ENCODE measurements around the gene HLA-DPA1. TPM values are rescaled to one million over a fixed set of nuclear protein-coding genes. Genes with fewer than 3 reads are reported as not detected.
"Not testable (repeated sequence)": the region's sequence is repeated elsewhere in the genome, so short reads cannot be mapped to it uniquely, and the experiment has no call there.

HLA-DPA1 gene
- total RNA-seq = 119 and 125 TPM in 2 replicates

DNA sequence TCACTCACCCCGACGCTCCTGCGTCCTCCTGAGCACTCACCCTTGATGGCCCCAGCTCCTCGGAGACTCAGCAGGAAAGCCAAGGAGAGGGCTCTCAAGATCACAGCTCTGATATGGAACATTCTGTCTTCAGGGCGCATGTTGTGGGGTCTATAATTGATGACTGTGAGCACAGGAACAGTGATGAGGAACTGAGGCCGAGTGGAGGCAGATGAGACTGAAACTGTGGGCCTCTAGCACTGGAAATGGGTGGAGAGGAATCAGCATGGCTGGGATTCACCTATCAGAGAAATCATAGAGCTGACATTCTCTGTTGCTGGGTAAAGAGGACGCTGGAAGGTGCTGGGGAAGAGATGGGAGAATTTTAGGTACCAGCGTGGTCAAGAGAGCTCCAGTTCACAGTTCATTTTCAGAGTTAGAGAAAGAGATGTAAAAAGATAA is at the start of gene HLA-DPA1:
HLA-DPA1 (minus strand) TSS at position 219 of the 441 bp plus-strand sequence.
- intact Hi-C loops (cut with micrococcal nuclease) = loop anchor here (10.0 kb wide), 1 partner anchor 179 kb away; no protein-coding TSS in a partner anchor

DNA sequence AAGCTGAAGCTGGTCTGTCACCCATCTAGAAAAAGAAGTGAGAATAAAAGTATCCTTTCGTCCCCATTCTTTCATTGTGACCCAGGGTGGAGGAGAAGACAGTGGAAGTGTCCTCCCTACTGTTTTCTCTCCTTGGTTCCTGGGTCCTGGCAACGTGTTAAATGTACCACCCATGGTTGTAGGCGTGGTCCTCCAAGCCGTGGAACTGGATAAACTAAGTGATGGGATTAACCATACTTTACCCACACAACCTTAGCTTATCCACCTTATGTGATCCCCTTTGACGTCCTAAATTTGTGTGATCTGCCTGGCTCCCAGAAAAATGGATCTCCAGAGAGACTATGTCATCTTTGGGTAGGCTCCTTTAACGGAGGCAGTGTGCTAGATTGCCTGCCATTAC is 49.7 kb upstream of the HLA-DPA1 start:
- intact Hi-C loops (cut with micrococcal nuclease) = loop anchor here (5.0 kb wide), 1 partner anchor 74 kb away; no protein-coding TSS in a partner anchor

GRCh38 chr6:33120001-33120400 is 46.6 kb upstream of the HLA-DPA1 start:
- intact Hi-C loops (cut with micrococcal nuclease) = loop anchor here (5.0 kb wide), 1 partner anchor 77 kb away; no protein-coding TSS in a partner anchor

DNA sequence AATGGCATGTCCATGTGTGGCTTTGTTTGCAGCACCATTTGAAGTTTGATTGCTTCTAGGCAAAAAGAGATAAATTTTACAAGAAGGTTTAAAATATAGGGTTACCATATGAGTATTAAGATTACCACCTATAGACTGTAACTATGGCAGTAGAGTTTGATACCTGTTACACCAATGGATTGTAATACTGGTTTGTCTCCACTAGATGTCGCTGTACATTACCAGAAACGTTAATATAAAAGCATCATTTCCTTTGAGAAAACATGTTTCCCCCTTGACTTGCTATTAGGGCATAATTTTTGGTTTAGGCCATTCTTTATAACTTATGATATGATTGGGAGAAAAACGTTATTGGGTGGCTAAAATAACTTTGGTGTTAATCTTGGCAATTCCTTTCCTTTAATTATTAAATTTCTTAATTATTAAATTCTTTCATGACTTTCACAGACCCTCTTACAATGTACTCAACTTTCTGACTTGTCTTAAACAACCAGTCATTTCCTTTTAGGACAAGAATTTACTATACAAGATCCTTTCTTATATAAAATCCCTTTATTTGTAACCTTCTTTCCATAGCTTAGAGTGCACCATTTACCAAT is 45.2 kb upstream of the HLA-DPA1 start:
- intact Hi-C loops (cut with micrococcal nuclease) = loop anchor here (1.0 kb wide), 1 partner anchor 130 kb away; no protein-coding TSS in a partner anchor

- intact Hi-C loops (cut with micrococcal nuclease) = loop anchor here (1.0 kb wide), 1 partner anchor 130 kb away; no protein-coding TSS in a partner anchor
Observed at GRCh38 chr6:33117811-33118277, 44.4 kb upstream of the HLA-DPA1 start.

- intact Hi-C loops (cut with micrococcal nuclease) = no loop called here
Observed at GRCh38 chr6:33116841-33117711, 43.6 kb upstream of the HLA-DPA1 start.

DNA sequence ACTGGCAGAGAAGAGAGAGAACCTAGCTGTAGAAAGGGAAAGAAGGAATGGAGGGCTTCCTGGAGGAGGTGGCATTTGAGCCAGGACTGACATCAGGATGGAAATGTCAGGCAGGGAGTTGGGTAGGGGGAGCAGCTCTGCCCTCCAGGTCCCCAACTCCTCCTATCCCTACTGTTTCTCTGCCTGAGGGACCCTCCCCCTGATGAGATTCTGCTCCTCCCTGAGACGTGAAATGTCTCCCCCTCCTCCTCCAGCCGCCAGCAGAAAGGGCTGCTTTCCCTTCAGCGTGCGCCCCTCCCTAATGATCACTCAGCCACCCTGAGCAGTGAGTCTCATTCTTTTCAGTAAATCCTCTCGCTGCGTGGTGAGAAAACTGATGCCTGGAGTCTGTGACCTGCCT is 43.0 kb upstream of the HLA-DPA1 start:
- intact Hi-C loops (cut with micrococcal nuclease) = no loop called here

DNA sequence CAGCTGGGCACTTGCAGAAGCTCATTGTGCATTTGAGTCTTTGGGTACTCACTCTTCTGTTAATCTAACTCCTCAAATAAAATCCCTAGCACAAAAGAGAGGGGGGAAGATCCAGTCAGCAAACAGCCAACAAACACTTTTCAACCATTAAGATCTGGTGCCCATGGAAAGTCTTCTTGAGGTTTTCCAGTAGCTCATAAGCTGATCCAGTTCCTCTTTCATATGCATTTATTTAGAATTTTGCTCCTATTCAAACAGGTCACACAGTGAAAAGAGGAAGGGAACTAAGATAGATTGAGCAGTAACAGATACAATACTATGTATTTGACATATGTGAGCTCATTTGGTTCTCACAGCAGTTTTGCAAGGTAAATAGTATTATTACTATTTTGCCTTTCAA is 41.0 kb upstream of the HLA-DPA1 start:
- intact Hi-C loops (cut with micrococcal nuclease) = no loop called here

- intact Hi-C loops (cut with micrococcal nuclease) = no loop called here
Observed at GRCh38 chr6:33113755-33114154, 40.3 kb upstream of the HLA-DPA1 start.

GRCh38 chr6:33112148-33112547 is 38.7 kb upstream of the HLA-DPA1 start:
- intact Hi-C loops (cut with micrococcal nuclease) = no loop called here

DNA sequence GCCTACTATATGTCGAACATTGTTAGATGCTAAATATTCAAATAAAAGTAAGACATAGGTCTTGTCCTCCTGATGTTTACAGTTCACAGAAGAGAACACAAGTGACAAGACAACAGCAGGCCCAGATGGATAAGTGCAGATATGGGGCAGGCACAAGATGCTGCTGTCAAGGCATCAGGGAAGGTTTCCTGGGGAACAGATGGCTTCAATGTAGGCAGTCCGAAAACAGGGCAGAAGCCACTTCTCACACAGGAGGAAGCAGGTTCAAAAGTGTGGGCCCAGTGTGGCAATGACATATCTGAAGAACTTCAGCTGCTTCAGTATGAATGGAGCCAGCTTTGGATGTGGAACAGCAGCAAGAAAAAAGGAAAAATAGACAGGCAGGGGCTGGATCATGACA is 34.9 kb upstream of the HLA-DPA1 start:
- intact Hi-C loops (cut with micrococcal nuclease) = no loop called here

DNA sequence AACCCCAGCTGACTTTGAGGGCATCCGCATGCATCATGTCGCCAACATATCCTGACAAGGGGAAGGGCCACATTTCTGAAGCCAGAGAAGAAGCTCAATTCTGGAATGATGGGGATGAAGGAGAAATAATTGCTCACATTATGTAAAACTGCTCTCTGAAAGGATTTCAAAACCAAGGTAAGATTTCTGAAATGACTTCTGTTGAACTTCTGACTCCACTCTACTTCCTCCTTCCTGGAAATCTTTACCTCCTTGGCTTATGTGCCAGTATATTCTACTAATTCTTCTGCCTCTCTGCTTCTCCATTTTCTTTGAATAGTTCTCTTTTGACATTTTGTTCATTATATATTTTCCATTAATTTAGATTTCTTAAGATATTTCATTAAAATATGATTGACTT is 34.2 kb upstream of the HLA-DPA1 start:
- intact Hi-C loops (cut with micrococcal nuclease) = no loop called here

DNA sequence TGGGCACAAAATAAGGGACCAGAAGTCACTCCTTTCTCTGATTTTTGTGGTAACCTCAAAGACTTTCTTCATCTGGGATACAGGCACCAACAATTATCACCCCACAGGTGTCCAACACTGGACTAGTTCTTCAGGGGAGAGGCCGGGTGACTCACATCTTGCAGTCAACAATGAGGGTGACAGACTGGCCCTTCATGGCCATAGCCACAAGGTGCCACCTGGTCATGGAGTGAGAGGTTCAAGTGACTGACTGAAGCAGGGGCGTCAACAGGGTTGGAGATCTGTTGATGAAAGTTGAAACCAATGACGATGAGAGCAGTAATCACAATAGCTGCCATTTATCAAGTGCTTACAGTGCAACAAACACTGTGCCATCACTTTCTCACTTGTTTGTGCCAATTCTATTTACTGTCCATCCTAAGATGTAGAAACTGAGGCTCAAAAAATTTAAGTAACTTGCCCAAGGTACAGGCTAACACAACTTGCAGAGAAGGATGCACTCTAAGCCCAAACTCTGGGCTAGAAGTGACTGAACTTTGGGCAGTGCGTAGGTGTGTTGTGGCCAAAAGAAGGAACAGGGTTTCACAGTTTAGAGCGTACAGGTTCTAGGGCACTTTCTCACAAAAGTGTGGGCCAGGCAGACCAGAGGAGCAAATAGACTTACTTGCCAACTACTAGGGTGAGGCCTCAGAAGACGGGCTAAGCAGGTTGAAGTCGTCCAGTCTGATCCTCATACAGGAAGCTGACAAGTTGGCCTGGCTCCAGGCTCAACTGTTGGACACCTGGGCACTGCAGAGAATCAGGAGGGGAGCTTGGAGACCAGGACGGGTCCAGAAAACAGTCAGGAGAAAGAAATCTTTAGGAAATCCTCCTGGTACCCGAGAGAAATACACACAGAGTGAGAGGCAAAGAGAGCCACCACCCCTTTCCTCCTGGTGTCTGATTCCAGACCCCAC is 32.7 kb upstream of the HLA-DPA1 start:
- intact Hi-C loops (cut with micrococcal nuclease) = no loop called here

- intact Hi-C loops (cut with micrococcal nuclease) = no loop called here
Observed at GRCh38 chr6:33105386-33105785, 31.9 kb upstream of the HLA-DPA1 start.

DNA sequence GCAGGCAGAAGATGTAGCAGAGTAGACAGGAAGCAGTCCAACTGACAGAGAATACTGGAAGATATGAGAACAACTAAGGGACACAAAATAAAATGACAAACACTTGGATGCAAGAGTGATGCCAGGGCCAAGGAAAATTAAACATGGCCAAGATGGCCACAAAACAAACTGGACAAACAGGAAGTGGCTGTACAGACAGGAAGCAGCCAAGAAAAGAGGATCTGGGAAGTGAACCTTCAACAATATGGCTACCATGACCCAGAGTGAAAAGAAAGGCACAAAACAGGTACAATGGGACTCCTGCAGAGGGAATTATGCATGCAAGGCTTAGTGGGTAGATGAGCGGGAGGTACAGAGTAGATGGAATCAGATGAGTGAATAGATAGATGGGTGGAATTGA is 31.4 kb upstream of the HLA-DPA1 start:
- intact Hi-C loops (cut with micrococcal nuclease) = no loop called here

DNA sequence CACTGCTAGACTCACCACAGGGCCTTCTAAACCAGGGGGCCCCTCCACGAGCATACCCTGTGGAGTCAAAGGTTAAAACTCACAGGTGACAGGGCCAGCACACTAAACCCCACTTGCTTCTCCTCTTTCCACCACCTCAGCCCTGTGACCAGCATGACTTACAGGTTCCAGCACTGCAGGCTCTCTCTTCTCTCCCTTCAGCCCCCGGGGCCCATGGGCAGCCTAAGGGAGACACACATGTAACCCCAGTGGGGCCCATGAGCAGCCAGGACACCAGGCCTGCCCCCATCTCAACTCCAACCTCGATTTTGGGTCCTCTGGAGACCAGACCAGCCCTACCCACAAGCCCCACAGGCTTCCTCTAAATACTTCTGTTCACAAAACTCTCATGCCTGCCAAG is 30.3 kb upstream of the HLA-DPA1 start:
- intact Hi-C loops (cut with micrococcal nuclease) = no loop called here

GRCh38 chr6:33101121-33101737 is 27.8 kb upstream of the HLA-DPA1 start:
- intact Hi-C loops (cut with micrococcal nuclease) = not testable (repeated sequence)

DNA sequence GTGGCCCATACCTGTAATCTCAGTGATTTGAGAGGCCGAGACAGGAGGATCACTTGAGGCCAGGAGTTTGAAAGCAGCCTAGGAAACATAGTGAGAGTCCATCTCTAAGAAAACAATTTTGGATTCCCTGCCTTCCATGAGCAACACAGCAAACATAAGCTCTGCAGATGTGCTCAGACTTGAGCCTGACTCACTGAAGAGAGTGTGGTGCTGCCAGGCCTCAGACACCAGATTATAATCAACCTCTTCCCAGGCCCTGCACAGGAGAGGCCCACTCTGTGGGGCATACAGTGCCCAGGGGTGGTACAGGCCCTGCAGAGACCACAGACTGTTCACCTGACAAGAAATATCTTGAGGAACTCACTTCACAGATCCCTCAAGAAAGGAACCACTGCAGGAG is 22.2 kb upstream of the HLA-DPA1 start:
- intact Hi-C loops (cut with micrococcal nuclease) = no loop called here

GRCh38 chr6:33093855-33094254 is 20.4 kb upstream of the HLA-DPA1 start:
- intact Hi-C loops (cut with micrococcal nuclease) = no loop called here

DNA sequence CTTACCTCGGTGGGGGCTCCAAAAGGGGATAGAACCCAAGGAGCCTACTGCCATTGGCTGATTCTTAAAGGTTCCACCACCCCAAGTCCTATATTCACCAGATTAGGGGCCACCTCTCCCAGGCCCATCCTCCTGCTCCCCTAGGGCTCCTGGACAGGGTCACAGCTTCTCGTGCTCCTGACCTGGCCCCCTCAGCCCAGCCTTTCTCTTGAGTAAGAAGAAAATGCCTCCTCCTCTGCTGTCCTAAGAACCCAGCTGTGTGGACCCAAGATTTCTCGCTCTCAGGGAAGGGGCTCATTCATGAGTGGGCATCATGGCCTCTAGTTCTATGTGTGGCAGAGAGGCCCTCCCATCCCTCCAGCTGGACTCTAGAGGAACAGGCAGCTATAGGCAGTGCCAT is 18.9 kb upstream of the HLA-DPA1 start:
- intact Hi-C loops (cut with micrococcal nuclease) = no loop called here

DNA sequence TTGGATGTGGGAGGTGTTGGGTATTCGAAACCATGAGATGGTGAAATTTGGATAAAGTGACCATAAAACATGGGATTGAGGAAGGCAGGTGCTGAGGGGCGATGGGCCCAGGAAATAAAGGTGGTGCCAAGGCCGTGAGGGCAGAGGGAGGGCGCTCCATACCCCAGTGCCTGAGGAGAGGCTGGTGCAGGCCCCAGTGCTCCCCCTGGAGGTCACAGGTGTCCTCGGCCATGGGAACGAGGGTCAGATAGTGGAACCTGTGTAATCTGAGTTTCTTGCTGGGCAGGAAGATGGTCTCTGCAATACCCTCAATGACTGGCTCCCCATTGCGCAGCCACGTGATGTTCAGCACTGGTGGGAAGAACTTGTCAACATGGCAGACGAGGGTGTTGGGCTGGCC is 18.5 kb upstream of the HLA-DPA1 start:
- intact Hi-C loops (cut with micrococcal nuclease) = no loop called here

Data from T-helper 2 cell treated with Interferon-gamma antibody and Interleukin-4, amounts not matched to agents 100 ng/mL and 5 ng/mL, for 36 hours (primary cell).